ENCODE data around the gene OGFOD2.

GRCh38 chr12:122988612-122989212 is 13.7 kb downstream of the OGFOD2 start:
- TF ChIP-seq CTCF (IDR thresholded peaks at IDR 0.05), result no peak
- no peak for TF ChIP-seq POLR2A (IDR thresholded peaks at IDR 0.05)
